ENCODE measurements around the gene REST.

GRCh38 chr4:56937262-56937661 is 29.6 kb downstream of the REST start:
- TF ChIP-seq CTCF (IDR thresholded peaks at IDR 0.05): no peak
- no peak for TF ChIP-seq POLR2A (IDR thresholded peaks at IDR 0.05)

All from uterus (tissue), 2 donors.